ENCODE measurements around the gene FIBIN. TPM values are rescaled to one million over a fixed set of nuclear protein-coding genes. Genes with fewer than 3 reads are reported as not detected.

FIBIN gene
- total RNA-seq, 1 experiment from 2014 or later = 0.37 TPM

DNA sequence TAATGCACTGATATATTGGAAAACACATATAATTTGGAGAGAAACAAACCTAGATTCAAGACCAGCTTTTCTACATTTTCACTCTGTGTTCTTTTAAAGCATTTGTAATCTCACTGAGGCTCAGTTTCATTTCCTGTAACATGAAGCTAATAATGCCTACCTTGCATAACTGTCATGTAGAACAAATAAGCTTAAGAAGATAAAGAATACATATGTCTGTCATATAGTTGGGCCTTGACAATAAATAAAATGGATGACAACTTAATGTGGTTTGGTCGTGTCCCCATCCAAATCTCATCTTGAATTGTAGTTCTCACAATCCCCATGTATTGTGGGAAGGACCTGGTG is 35.2 kb upstream of the FIBIN start (continued):
- TF ChIP-seq, protein P1, sequence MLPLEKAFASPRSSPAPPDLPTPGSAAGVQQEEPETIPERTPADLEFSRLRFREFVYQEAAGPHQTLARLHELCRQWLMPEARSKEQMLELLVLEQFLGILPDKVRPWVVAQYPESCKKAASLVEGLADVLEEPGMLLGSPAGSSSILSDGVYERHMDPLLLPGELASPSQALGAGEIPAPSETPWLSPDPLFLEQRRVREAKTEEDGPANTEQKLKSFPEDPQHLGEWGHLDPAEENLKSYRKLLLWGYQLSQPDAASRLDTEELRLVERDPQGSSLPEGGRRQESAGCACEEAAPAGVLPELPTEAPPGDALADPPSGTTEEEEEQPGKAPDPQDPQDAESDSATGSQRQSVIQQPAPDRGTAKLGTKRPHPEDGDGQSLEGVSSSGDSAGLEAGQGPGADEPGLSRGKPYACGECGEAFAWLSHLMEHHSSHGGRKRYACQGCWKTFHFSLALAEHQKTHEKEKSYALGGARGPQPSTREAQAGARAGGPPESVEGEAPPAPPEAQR (CRISPR knock-in tag; IDR thresholded peaks at IDR 0.05) = no peak
- TF ChIP-seq, protein P2, sequence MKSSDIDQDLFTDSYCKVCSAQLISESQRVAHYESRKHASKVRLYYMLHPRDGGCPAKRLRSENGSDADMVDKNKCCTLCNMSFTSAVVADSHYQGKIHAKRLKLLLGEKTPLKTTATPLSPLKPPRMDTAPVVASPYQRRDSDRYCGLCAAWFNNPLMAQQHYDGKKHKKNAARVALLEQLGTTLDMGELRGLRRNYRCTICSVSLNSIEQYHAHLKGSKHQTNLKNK (CRISPR knock-in tag; IDR thresholded peaks at IDR 0.05) = no peak
- TF ChIP-seq EMX1 (CRISPR knock-in tag; IDR thresholded peaks at IDR 0.05) (no peak), ZNF263 (CRISPR knock-in tag; IDR thresholded peaks at IDR 0.05; ENCODE audit: low read depth) (no peak), ZNF121 (CRISPR knock-in tag; IDR thresholded peaks at IDR 0.05) (no peak), TEAD4 (CRISPR knock-in tag; IDR thresholded peaks at IDR 0.05) (no peak)
- TF ChIP-seq, protein P3, sequence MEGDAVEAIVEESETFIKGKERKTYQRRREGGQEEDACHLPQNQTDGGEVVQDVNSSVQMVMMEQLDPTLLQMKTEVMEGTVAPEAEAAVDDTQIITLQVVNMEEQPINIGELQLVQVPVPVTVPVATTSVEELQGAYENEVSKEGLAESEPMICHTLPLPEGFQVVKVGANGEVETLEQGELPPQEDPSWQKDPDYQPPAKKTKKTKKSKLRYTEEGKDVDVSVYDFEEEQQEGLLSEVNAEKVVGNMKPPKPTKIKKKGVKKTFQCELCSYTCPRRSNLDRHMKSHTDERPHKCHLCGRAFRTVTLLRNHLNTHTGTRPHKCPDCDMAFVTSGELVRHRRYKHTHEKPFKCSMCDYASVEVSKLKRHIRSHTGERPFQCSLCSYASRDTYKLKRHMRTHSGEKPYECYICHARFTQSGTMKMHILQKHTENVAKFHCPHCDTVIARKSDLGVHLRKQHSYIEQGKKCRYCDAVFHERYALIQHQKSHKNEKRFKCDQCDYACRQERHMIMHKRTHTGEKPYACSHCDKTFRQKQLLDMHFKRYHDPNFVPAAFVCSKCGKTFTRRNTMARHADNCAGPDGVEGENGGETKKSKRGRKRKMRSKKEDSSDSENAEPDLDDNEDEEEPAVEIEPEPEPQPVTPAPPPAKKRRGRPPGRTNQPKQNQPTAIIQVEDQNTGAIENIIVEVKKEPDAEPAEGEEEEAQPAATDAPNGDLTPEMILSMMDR (IDR thresholded peaks at IDR 0.05) = no peak

DNA sequence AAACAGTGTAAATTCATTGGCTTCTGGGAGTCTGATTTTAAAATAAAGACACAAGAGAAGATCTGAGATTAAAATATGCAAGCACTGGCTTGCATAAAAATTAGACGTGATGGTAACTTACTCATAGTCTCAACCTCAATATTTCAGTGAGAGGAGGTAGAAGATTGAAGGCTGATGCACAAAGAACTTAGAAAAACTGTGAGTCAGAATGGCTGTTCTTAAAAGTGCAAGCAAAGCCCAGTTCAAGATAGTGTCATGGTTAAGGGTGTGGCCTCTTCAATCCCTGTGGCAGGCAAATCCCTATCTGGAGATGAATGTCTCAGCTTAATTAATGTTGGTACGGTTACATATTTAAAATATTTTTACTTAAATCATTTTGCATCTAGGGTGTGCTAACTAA is 33.6 kb upstream of the FIBIN start:
- peaks cover 18% of the 10 kb centered on the region for H3K4me1 Mint-ChIP-seq
- H3K27ac Mint-ChIP-seq = no peak overlapping the region
- no peak for ATAC-seq
- DNase-seq (ENCODE audit: low spot score) = no peak
- ChIA-PET CTCF (no interaction called here), POLR2A (no interaction called here)
- H3K36me3 Mint-ChIP-seq = no peaks in the 10 kb centered on the region
- TF ChIP-seq, protein P4, sequence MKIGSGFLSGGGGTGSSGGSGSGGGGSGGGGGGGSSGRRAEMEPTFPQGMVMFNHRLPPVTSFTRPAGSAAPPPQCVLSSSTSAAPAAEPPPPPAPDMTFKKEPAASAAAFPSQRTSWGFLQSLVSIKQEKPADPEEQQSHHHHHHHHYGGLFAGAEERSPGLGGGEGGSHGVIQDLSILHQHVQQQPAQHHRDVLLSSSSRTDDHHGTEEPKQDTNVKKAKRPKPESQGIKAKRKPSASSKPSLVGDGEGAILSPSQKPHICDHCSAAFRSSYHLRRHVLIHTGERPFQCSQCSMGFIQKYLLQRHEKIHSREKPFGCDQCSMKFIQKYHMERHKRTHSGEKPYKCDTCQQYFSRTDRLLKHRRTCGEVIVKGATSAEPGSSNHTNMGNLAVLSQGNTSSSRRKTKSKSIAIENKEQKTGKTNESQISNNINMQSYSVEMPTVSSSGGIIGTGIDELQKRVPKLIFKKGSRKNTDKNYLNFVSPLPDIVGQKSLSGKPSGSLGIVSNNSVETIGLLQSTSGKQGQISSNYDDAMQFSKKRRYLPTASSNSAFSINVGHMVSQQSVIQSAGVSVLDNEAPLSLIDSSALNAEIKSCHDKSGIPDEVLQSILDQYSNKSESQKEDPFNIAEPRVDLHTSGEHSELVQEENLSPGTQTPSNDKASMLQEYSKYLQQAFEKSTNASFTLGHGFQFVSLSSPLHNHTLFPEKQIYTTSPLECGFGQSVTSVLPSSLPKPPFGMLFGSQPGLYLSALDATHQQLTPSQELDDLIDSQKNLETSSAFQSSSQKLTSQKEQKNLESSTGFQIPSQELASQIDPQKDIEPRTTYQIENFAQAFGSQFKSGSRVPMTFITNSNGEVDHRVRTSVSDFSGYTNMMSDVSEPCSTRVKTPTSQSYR (CRISPR knock-in tag; IDR thresholded peaks at IDR 0.05) = no peak
- no peak for TF ChIP-seq NFE2L1 (CRISPR knock-in tag; IDR thresholded peaks at IDR 0.05)
- TF ChIP-seq, protein P5, sequence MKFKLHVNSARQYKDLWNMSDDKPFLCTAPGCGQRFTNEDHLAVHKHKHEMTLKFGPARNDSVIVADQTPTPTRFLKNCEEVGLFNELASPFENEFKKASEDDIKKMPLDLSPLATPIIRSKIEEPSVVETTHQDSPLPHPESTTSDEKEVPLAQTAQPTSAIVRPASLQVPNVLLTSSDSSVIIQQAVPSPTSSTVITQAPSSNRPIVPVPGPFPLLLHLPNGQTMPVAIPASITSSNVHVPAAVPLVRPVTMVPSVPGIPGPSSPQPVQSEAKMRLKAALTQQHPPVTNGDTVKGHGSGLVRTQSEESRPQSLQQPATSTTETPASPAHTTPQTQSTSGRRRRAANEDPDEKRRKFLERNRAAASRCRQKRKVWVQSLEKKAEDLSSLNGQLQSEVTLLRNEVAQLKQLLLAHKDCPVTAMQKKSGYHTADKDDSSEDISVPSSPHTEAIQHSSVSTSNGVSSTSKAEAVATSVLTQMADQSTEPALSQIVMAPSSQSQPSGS (CRISPR knock-in tag; IDR thresholded peaks at IDR 0.05; ENCODE audit: borderline replicate concordance, low read depth) = no peak
- TF ChIP-seq, protein P6, sequence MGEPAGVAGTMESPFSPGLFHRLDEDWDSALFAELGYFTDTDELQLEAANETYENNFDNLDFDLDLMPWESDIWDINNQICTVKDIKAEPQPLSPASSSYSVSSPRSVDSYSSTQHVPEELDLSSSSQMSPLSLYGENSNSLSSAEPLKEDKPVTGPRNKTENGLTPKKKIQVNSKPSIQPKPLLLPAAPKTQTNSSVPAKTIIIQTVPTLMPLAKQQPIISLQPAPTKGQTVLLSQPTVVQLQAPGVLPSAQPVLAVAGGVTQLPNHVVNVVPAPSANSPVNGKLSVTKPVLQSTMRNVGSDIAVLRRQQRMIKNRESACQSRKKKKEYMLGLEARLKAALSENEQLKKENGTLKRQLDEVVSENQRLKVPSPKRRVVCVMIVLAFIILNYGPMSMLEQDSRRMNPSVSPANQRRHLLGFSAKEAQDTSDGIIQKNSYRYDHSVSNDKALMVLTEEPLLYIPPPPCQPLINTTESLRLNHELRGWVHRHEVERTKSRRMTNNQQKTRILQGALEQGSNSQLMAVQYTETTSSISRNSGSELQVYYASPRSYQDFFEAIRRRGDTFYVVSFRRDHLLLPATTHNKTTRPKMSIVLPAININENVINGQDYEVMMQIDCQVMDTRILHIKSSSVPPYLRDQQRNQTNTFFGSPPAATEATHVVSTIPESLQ (CRISPR knock-in tag; IDR thresholded peaks at IDR 0.05) = no peak
- H3K9me3 Mint-ChIP-seq = peaks cover 3% of the 10 kb centered on the region; the same call in 1 of the 2 replicates
- no peak overlapping the region for H3K4me3 Mint-ChIP-seq
- H3K27me3 Mint-ChIP-seq (ENCODE audit: low read depth) = no peaks in the 10 kb centered on the region

DNA sequence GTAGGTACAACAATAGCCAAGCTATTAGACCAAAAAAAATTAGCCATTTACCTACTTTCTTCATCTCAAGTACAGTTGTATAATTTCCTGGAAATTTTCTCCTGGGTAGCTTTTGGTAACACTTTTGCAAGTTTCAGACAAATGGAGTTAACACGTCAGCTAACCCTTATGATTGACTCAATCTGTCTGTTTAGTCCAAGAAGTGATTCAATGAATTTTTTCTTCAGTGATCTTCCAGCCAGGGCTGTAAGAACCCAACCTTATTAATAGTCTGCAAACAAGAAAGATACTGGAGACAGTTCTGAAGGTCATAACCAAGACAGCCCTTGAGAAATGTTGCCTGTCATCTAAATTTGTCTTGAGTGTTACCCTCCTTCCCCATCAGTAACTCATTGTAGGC is 30.1 kb upstream of the FIBIN start:
- no peak for ATAC-seq
- H3K4me1 Mint-ChIP-seq = peaks cover 18% of the 10 kb centered on the region
- H3K27ac Mint-ChIP-seq = no peak overlapping the region
- ChIA-PET CTCF (no interaction called here), POLR2A (no interaction called here)
- no peaks in the 10 kb centered on the region for H3K36me3 Mint-ChIP-seq
- H3K4me3 Mint-ChIP-seq = peak overlapping the region; percentile 82
- TF ChIP-seq JUN (CRISPR knock-in tag; IDR thresholded peaks at IDR 0.05) (no peak), GTF2I (CRISPR knock-in tag; conservative IDR thresholded peaks at IDR 0.05) (no peak), NFYB (CRISPR knock-in tag; conservative IDR thresholded peaks at IDR 0.05; ENCODE audit: low read depth) (no peak), ZNF396 (CRISPR knock-in tag; IDR thresholded peaks at IDR 0.05; ENCODE audit: borderline replicate concordance) (no peak)
- TF ChIP-seq, protein P7, sequence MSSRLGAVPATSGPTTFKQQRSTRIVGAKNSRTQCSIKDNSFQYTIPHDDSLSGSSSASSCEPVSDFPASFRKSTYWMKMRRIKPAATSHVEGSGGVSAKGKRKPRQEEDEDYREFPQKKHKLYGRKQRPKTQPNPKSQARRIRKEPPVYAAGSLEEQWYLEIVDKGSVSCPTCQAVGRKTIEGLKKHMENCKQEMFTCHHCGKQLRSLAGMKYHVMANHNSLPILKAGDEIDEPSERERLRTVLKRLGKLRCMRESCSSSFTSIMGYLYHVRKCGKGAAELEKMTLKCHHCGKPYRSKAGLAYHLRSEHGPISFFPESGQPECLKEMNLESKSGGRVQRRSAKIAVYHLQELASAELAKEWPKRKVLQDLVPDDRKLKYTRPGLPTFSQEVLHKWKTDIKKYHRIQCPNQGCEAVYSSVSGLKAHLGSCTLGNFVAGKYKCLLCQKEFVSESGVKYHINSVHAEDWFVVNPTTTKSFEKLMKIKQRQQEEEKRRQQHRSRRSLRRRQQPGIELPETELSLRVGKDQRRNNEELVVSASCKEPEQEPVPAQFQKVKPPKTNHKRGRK (CRISPR knock-in tag; IDR thresholded peaks at IDR 0.05; ENCODE audit: borderline replicate concordance) = no peak
- TF ChIP-seq, protein P8, sequence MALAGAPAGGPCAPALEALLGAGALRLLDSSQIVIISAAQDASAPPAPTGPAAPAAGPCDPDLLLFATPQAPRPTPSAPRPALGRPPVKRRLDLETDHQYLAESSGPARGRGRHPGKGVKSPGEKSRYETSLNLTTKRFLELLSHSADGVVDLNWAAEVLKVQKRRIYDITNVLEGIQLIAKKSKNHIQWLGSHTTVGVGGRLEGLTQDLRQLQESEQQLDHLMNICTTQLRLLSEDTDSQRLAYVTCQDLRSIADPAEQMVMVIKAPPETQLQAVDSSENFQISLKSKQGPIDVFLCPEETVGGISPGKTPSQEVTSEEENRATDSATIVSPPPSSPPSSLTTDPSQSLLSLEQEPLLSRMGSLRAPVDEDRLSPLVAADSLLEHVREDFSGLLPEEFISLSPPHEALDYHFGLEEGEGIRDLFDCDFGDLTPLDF (CRISPR knock-in tag; IDR thresholded peaks at IDR 0.05) = no peak
- TF ChIP-seq, protein P9, sequence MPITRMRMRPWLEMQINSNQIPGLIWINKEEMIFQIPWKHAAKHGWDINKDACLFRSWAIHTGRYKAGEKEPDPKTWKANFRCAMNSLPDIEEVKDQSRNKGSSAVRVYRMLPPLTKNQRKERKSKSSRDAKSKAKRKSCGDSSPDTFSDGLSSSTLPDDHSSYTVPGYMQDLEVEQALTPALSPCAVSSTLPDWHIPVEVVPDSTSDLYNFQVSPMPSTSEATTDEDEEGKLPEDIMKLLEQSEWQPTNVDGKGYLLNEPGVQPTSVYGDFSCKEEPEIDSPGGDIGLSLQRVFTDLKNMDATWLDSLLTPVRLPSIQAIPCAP (CRISPR knock-in tag; IDR thresholded peaks at IDR 0.05) = no peak
- no peaks in the 10 kb centered on the region for H3K27me3 Mint-ChIP-seq (ENCODE audit: low read depth)
- peaks cover 3% of the 10 kb centered on the region; the same call in 1 of the 2 replicates for H3K9me3 Mint-ChIP-seq
- no peak for DNase-seq (ENCODE audit: low spot score)
